GM12801 (cell line): Measurements from ENCODE around the gene CLDN19.

ENCODE experiments used
- TF ChIP-seq, protein P1 (sequence below): IDR thresholded peaks from one replicate; pipeline ENCODE4 v1.5.1; 2011; ENCODE audit warnings: control low read depth; ENCODE audit not compliant: insufficient read length; ENCODE audit errors: extremely low read depth

Gene CLDN19

DNA sequence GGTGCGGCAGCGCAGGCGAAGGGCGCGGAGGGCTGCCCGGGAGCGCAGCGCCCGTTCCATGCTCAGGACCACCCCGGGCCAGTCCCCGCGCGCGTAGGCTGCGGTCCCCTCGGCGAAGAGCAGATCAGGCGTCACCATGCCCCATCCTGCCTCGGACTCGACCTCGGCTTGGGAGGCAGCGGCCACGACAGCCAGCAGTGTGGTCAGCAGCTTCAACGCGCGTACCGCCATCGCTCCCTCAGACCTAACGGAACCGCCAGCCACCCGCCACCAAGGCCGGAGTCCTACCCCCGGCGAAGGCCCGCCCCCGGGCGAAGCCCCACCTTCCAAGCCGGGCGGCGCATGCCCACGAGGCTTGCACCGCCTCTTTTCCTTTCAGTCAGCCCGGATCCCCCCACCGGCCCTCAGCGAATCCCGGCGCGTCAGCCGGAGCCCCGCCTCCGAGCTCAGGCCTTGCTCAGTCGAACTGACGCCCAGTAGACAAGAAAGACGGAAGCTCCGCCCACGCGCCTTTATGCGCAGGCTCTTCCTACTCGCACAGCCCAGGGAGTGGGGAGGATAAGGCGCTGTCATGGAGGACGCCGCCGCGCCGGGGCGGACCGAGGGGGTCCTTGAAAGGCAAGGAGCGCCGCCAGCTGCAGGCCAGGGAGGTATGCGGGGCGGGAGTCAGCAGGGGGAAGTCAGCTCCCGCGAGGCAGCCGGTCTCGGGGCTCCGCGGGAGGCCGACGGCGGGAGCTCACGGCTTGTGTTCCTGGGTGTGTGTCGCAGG lies 26.9 kb upstream of the CLDN19 start, which contains the start of the genes C1orf50 and P3H1:
TSS of gene C1orf50 (plus strand) at position 509 of the 769 bp plus-strand sequence. CDS start at position 572, 63 bp downstream.
TSS of gene P3H1 (minus strand) at position 288 of the 769 bp plus-strand sequence. CDS start at position 231, 57 bp downstream.
- TF ChIP-seq, protein P1, sequence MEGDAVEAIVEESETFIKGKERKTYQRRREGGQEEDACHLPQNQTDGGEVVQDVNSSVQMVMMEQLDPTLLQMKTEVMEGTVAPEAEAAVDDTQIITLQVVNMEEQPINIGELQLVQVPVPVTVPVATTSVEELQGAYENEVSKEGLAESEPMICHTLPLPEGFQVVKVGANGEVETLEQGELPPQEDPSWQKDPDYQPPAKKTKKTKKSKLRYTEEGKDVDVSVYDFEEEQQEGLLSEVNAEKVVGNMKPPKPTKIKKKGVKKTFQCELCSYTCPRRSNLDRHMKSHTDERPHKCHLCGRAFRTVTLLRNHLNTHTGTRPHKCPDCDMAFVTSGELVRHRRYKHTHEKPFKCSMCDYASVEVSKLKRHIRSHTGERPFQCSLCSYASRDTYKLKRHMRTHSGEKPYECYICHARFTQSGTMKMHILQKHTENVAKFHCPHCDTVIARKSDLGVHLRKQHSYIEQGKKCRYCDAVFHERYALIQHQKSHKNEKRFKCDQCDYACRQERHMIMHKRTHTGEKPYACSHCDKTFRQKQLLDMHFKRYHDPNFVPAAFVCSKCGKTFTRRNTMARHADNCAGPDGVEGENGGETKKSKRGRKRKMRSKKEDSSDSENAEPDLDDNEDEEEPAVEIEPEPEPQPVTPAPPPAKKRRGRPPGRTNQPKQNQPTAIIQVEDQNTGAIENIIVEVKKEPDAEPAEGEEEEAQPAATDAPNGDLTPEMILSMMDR: no peak

DNA sequence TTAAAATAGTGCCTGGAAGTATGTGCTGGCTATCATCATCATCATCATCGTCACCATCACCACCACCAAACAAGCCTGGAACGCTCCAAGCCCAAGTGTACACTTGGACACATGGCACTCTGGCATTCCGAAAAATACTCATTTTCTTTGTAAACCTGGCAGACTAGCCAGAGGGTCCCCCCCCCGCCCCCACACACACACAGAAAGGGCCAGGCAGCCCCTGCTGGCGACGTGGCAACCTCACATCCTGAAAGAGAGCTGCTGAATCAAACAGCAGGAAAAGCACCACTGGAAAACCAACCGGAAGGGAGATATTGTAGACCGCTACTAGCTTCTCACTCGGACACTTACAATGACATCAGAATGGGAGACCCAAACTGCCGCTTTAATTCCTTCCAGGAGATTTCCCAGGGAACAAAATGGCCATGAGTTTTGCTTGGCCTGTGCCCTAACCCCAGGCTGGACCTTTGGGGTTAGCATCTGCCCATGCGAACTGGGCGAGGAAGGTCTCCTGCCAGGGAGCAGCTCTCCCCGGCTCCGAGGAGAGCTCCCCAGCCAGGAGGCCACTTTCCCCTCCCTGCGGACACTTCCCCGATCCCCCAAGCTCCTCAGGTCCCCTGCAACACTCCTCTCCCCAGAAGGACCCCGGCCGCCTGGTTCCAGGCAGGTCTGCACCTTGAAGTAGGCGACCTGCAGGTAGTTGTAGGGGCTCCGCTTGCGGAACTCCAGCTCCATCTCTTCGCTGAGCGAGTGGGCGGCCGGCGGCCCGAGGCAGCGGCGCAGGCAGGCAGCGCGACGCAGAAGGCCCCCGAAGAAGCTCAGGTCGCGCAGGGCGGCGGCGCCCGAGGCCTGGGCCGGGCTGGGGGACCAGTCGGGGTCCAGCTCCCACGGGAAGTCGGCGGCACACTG lies 26.1 kb upstream of the CLDN19 start:
- TF ChIP-seq, protein P1: no peak

DNA sequence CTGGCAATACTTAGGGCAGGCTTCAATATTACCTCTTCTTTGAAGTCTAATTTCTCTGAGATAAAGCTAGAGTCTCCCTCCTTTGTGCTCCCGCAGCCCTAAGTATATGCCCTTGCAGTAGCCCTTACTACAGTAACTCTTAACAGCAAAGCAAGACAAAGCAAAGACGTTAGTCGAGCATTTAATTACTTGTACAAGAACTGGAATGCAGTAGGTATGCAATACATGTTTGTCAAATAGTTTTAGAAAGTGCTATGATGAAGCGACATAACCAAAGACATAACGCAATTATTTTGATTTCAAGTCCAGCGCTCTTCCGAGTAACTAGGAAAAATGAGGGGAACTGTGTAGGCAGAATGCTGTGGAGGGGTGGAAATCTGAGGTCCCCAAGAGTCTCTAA lies 25.2 kb upstream of the CLDN19 start:
- TF ChIP-seq, protein P1: no peak

DNA sequence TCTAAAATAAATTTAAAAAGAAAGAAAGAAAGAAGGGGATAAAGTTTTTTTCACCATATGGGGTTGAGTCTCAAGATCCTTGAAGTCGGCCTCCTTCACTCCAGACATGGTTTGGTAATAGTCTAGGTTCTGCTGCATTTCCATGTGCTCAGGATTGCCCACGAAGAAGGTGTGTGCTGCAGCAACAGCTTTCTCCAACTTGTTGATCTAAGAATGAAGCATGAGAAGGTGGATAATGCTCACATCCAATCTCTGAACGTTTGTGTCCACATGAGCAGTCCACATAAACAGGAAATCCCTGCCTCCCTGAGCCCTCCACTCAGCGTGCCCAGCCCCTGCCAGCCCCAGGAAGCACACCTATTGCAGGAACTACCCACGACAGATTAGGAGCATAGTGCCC lies 22.2 kb upstream of the CLDN19 start:
- TF ChIP-seq, protein P1: no peak

DNA sequence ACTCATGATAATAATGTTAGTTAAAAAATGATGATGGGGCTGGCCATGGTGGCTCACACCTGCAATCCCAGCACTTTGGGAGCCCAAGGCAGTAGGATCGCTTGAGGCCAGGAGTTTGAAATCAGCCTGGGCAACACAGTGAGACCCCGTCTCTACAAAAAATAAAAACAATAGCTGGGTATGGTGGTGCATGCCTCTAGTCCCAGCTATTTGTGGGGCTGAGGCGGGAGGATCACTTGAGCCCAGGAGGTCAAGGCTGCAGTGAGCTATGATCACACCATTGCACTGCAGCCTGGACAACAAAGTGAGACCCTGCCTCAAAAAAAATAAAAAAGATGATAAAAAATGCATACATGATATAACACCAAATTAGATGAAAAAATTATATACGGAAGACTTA lies 21.5 kb upstream of the CLDN19 start:
- TF ChIP-seq, protein P1: no peak

DNA sequence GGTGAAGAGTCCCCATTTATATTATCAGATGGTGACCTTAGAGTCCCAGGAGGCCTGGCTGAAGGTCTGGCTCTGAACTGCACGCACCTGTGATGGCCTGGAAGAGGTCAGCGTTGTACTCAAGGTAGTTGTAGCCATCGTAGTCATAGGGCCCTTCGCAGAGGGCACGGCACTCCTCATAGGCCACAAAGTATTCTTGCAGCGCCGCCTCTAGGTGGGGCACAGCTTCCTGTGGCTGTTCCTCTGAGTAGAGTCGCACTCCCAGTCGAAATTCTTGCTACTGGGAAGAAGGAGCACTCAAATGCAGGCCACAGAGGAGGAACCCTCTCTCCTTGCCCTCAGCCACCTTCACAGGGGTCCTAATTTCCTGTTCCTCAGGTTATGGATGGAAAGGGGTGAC lies 19.1 kb upstream of the CLDN19 start:
- TF ChIP-seq, protein P1: no peak

DNA sequence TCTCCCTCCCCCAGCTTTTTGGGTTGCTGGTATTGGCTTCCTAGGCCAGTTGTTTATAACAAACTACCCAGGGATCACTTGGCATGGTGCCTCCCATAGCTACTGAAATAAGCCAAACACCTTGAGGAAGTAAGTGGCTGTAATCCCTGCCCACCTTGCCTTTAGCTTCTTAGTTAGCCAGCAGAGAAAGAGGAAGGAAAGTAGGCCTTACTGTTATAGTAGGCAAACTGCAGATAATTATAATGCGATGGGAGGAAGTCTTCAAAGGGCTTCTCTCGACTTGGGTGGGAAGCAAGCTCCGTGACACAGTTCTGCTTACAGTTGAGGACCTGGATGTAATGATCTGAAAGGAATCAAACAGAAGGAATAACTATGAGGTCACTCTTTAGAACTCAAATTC lies 18.6 kb upstream of the CLDN19 start:
- TF ChIP-seq, protein P1: no peak
